ENCODE results near the gene MORN3.
A peak's percentile ranks its signal among the peaks of the same experiment; 100 is the strongest.

Gene MORN3

GRCh38 chr12:121712461-121713256 lies 43.2 kb upstream of the MORN3 start, which contains the start of gene TMEM120B:
Gene TMEM120B (plus strand): TSS chr12:121712752. CDS start chr12:121712896, 144 bp downstream.
- ATAC-seq, result peak; percentile 68
- no peak for TF ChIP-seq CSRNP3 (CRISPR knock-in tag; IDR thresholded peaks at IDR 0.05)
- TF ChIP-seq ISL1 (CRISPR knock-in tag; IDR thresholded peaks at IDR 0.05), result no peak
- TF ChIP-seq ESRRG (CRISPR knock-in tag; IDR thresholded peaks at IDR 0.05), result no peak
- TF ChIP-seq ZC3H10 (CRISPR knock-in tag; IDR thresholded peaks at IDR 0.05), result no peak
- no peak for TF ChIP-seq GLIS3 (CRISPR knock-in tag; IDR thresholded peaks at IDR 0.05)
- TF ChIP-seq TCF4 (CRISPR knock-in tag; IDR thresholded peaks at IDR 0.05; ENCODE audit: borderline replicate concordance), result no peak
- no peak for TF ChIP-seq BACH2 (CRISPR knock-in tag; IDR thresholded peaks at IDR 0.05; ENCODE audit: borderline replicate concordance)
- TF ChIP-seq ZFP3 (CRISPR knock-in tag; IDR thresholded peaks at IDR 0.05), result no peak
- TF ChIP-seq ARNTL (CRISPR knock-in tag; IDR thresholded peaks at IDR 0.05; ENCODE audit: borderline replicate concordance, low read depth), result no peak
- TF ChIP-seq CREB5 (CRISPR knock-in tag; IDR thresholded peaks at IDR 0.05; ENCODE audit: low read depth), result no peak
- TF ChIP-seq CSDC2 (CRISPR knock-in tag; IDR thresholded peaks at IDR 0.05), result no peak
- no peak for TF ChIP-seq TOX (CRISPR knock-in tag; IDR thresholded peaks at IDR 0.05; ENCODE audit: borderline replicate concordance)
- TF ChIP-seq, protein P1, sequence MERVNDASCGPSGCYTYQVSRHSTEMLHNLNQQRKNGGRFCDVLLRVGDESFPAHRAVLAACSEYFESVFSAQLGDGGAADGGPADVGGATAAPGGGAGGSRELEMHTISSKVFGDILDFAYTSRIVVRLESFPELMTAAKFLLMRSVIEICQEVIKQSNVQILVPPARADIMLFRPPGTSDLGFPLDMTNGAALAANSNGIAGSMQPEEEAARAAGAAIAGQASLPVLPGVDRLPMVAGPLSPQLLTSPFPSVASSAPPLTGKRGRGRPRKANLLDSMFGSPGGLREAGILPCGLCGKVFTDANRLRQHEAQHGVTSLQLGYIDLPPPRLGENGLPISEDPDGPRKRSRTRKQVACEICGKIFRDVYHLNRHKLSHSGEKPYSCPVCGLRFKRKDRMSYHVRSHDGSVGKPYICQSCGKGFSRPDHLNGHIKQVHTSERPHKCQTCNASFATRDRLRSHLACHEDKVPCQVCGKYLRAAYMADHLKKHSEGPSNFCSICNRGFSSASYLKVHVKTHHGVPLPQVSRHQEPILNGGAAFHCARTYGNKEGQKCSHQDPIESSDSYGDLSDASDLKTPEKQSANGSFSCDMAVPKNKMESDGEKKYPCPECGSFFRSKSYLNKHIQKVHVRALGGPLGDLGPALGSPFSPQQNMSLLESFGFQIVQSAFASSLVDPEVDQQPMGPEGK (CRISPR knock-in tag; IDR thresholded peaks at IDR 0.05; ENCODE audit: borderline replicate concordance), result no peak
- TF ChIP-seq RARB (CRISPR knock-in tag; IDR thresholded peaks at IDR 0.05), result no peak
- TF ChIP-seq POU6F1 (CRISPR knock-in tag; IDR thresholded peaks at IDR 0.05; ENCODE audit: borderline replicate concordance, low read depth), result no peak
- no peak for TF ChIP-seq PPARA (CRISPR knock-in tag; IDR thresholded peaks at IDR 0.05; ENCODE audit: borderline replicate concordance)
- no peak for TF ChIP-seq SNAI2 (CRISPR knock-in tag; IDR thresholded peaks at IDR 0.05)
- no peak for TF ChIP-seq OSR1 (CRISPR knock-in tag; IDR thresholded peaks at IDR 0.05)
- TF ChIP-seq, protein P2, sequence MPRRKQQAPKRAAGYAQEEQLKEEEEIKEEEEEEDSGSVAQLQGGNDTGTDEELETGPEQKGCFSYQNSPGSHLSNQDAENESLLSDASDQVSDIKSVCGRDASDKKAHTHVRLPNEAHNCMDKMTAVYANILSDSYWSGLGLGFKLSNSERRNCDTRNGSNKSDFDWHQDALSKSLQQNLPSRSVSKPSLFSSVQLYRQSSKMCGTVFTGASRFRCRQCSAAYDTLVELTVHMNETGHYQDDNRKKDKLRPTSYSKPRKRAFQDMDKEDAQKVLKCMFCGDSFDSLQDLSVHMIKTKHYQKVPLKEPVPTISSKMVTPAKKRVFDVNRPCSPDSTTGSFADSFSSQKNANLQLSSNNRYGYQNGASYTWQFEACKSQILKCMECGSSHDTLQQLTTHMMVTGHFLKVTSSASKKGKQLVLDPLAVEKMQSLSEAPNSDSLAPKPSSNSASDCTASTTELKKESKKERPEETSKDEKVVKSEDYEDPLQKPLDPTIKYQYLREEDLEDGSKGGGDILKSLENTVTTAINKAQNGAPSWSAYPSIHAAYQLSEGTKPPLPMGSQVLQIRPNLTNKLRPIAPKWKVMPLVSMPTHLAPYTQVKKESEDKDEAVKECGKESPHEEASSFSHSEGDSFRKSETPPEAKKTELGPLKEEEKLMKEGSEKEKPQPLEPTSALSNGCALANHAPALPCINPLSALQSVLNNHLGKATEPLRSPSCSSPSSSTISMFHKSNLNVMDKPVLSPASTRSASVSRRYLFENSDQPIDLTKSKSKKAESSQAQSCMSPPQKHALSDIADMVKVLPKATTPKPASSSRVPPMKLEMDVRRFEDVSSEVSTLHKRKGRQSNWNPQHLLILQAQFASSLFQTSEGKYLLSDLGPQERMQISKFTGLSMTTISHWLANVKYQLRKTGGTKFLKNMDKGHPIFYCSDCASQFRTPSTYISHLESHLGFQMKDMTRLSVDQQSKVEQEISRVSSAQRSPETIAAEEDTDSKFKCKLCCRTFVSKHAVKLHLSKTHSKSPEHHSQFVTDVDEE (CRISPR knock-in tag; IDR thresholded peaks at IDR 0.05), result no peak
- TF ChIP-seq ZFP30 (CRISPR knock-in tag; IDR thresholded peaks at IDR 0.05), result no peak

- ATAC-seq, result peak; percentile 31
- TF ChIP-seq TCF4 (CRISPR knock-in tag; IDR thresholded peaks at IDR 0.05; ENCODE audit: borderline replicate concordance), result no peak
- TF ChIP-seq CREB5 (CRISPR knock-in tag; IDR thresholded peaks at IDR 0.05; ENCODE audit: low read depth), result no peak
- no peak for TF ChIP-seq PPARA (CRISPR knock-in tag; IDR thresholded peaks at IDR 0.05; ENCODE audit: borderline replicate concordance)
- no peak for TF ChIP-seq OSR1 (CRISPR knock-in tag; IDR thresholded peaks at IDR 0.05)
- no peak for TF ChIP-seq BACH2 (CRISPR knock-in tag; IDR thresholded peaks at IDR 0.05; ENCODE audit: borderline replicate concordance)
- no peak for TF ChIP-seq CSRNP3 (CRISPR knock-in tag; IDR thresholded peaks at IDR 0.05)
These were observed 42.7 kb upstream of the MORN3 start for GRCh38 chr12:121712190-121712460.
